ENCODE results near the gene CLNK. TPM values are rescaled to one million over a fixed set of nuclear protein-coding genes. Genes with fewer than 3 reads are reported as not detected.

The CLNK gene
- polyA plus RNA-seq, 2 of the 4 experiments (the other 2 are of a cell fraction), result not detected

DNA sequence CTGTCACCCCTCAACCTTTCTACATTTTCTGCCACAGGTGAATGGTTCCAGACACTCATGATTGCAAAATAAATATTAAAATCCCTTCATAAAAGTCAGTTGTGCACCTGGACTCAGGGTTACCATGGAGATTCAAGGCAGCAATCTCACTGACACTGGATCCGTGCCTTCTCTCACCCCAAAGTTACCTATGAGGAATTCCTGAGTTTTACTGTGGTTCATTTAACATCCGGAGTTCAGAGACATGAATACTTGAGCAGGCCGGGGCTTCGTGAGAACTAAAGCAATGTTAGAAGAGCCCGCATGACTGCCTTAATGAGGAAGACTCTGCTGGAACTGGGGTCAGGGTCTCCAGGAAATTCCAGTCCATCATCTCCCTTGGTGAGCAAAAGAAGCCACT lies 12.5 kb upstream of the CLNK start:
- WGBS (ENCODE audit: missing lambda C conversion rate), result 10% methylated on average over 2 of the region's 5 CpGs
- ATAC-seq (no peak), DNase-seq (ENCODE audit: low read depth in 1 of 2, low spot score in 1 of 2) (no peak)

DNA sequence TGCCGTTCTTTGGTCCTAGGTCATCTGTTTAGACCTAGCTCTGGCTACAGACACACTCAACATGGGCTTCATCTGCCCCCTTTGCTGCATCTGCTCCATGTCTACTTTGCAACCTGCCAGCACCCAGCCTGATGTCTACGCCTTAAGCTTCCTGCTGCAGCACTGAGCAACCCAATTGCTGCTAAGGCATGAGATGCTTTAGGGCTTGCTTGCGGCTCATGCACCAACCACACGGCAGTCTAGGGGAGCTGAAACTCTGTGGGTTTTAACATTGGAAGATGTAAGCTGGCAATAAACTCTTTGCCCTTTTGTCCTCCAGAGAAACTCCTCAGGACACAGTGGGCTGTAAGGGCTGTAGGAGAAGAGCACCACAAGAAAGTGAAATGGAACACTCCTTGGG lies 11.7 kb upstream of the CLNK start:
- ChIA-PET POLR2A (no interaction called here), CTCF (no interaction called here)
- FAIRE-seq, result no peak
- no peaks in the 10 kb centered on the region for H3K4me1 ChIP-seq
- DNase-seq (ENCODE audit: low read depth in 1 of 2, low spot score in 1 of 2), result no peak
- H3K4me2 ChIP-seq, result no peak overlapping the region
- ATAC-seq, result no peak
- no peak for TF ChIP-seq CEBPB (IDR thresholded peaks at IDR 0.05)
- TF ChIP-seq, protein P1, sequence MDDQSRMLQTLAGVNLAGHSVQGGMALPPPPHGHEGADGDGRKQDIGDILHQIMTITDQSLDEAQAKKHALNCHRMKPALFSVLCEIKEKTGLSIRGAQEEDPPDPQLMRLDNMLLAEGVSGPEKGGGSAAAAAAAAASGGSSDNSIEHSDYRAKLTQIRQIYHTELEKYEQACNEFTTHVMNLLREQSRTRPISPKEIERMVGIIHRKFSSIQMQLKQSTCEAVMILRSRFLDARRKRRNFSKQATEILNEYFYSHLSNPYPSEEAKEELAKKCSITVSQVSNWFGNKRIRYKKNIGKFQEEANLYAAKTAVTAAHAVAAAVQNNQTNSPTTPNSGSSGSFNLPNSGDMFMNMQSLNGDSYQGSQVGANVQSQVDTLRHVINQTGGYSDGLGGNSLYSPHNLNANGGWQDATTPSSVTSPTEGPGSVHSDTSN (IDR thresholded peaks at IDR 0.05), result no peak
- no peak for TF ChIP-seq GATA3 (IDR thresholded peaks at IDR 0.05; ENCODE audit: borderline replicate concordance)
- no peak for TF ChIP-seq RAD21 (conservative IDR thresholded peaks at IDR 0.05 in 1 of 2, IDR thresholded peaks at IDR 0.05 in 1 of 2)
- no peak for TF ChIP-seq SMC3 (IDR thresholded peaks at IDR 0.05)
- no peak for TF ChIP-seq FOXS1 (CRISPR knock-in tag; IDR thresholded peaks at IDR 0.05)
- TF ChIP-seq MAFK (IDR thresholded peaks at IDR 0.05; ENCODE audit: partially characterized antibody), result no peak
- no peak for TF ChIP-seq JUN (IDR thresholded peaks at IDR 0.05)
- no peak for TF ChIP-seq CBX8 (IDR thresholded peaks at IDR 0.05)
- TF ChIP-seq, protein P2, sequence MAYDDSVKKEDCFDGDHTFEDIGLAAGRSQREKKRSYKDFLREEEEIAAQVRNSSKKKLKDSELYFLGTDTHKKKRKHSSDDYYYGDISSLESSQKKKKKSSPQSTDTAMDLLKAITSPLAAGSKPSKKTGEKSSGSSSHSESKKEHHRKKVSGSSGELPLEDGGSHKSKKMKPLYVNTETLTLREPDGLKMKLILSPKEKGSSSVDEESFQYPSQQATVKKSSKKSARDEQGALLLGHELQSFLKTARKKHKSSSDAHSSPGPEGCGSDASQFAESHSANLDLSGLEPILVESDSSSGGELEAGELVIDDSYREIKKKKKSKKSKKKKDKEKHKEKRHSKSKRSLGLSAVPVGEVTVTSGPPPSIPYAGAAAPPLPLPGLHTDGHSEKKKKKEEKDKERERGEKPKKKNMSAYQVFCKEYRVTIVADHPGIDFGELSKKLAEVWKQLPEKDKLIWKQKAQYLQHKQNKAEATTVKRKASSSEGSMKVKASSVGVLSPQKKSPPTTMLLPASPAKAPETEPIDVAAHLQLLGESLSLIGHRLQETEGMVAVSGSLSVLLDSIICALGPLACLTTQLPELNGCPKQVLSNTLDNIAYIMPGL (CRISPR knock-in tag; IDR thresholded peaks at IDR 0.05; ENCODE audit: borderline replicate concordance), result no peak
- TF ChIP-seq, protein P3, sequence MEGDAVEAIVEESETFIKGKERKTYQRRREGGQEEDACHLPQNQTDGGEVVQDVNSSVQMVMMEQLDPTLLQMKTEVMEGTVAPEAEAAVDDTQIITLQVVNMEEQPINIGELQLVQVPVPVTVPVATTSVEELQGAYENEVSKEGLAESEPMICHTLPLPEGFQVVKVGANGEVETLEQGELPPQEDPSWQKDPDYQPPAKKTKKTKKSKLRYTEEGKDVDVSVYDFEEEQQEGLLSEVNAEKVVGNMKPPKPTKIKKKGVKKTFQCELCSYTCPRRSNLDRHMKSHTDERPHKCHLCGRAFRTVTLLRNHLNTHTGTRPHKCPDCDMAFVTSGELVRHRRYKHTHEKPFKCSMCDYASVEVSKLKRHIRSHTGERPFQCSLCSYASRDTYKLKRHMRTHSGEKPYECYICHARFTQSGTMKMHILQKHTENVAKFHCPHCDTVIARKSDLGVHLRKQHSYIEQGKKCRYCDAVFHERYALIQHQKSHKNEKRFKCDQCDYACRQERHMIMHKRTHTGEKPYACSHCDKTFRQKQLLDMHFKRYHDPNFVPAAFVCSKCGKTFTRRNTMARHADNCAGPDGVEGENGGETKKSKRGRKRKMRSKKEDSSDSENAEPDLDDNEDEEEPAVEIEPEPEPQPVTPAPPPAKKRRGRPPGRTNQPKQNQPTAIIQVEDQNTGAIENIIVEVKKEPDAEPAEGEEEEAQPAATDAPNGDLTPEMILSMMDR (IDR thresholded peaks at IDR 0.05), result no peak
- no peak for TF ChIP-seq RCOR1 (IDR thresholded peaks at IDR 0.05; ENCODE audit: low read depth, low read length)
- no peak for TF ChIP-seq HDAC2 (IDR thresholded peaks at IDR 0.05)
- 33% methylated on average over 2 of the region's 4 CpGs for WGBS (ENCODE audit: missing lambda C conversion rate)
- H3K4me3 ChIP-seq, result no peak overlapping the region
- no peak overlapping the region for H3K27ac ChIP-seq
- no peaks in the 10 kb centered on the region for H3K9me3 ChIP-seq

More for the DNA sequence above, 12.5 kb upstream of the CLNK start:
- no peaks in the 10 kb centered on the region for H3K4me1 ChIP-seq
- H3K4me2 ChIP-seq, result no peak overlapping the region
- H3K4me3 ChIP-seq, result no peak overlapping the region
- POLR2A ChIA-PET, result no interaction called here
- CTCF ChIA-PET, result no interaction called here
- H3K27ac ChIP-seq, result no peak overlapping the region
- FAIRE-seq, result no peak
- TF ChIP-seq, protein P4, sequence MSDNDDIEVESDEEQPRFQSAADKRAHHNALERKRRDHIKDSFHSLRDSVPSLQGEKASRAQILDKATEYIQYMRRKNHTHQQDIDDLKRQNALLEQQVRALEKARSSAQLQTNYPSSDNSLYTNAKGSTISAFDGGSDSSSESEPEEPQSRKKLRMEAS (IDR thresholded peaks at IDR 0.05), result no peak
- TF ChIP-seq ZC3H11A (IDR thresholded peaks at IDR 0.05), result no peak
- no peak for TF ChIP-seq ZSCAN20 (CRISPR knock-in tag; IDR thresholded peaks at IDR 0.05)
- TF ChIP-seq MAZ (IDR thresholded peaks at IDR 0.05; ENCODE audit: borderline replicate concordance, low read depth, low read length), result no peak
- TF ChIP-seq CHD4 (IDR thresholded peaks at IDR 0.05; ENCODE audit: borderline replicate concordance), result no peak
- no peak for TF ChIP-seq RAD21 (conservative IDR thresholded peaks at IDR 0.05 in 1 of 2, IDR thresholded peaks at IDR 0.05 in 1 of 2)
- no peak for TF ChIP-seq FOXS1 (CRISPR knock-in tag; IDR thresholded peaks at IDR 0.05)
- TF ChIP-seq RARB (CRISPR knock-in tag; IDR thresholded peaks at IDR 0.05), result no peak
- TF ChIP-seq RCOR1 (IDR thresholded peaks at IDR 0.05; ENCODE audit: low read depth, low read length), result no peak
- no peak for TF ChIP-seq TFCP2L1 (CRISPR knock-in tag; IDR thresholded peaks at IDR 0.05)
- no peak for TF ChIP-seq PHF8 (IDR thresholded peaks at IDR 0.05; ENCODE audit: borderline replicate concordance, low read depth)
- no peak for TF ChIP-seq NPAS2 (CRISPR knock-in tag; IDR thresholded peaks at IDR 0.05; ENCODE audit: borderline replicate concordance)
- TF ChIP-seq RFX5 (IDR thresholded peaks at IDR 0.05), result no peak
- no peak for TF ChIP-seq KDM1A (IDR thresholded peaks at IDR 0.05; ENCODE audit: low read depth)
- no peak for TF ChIP-seq SREBF2 (IDR thresholded peaks at IDR 0.05)
- no peak for TF ChIP-seq NR3C1 (IDR thresholded peaks at IDR 0.05)
- no peaks in the 10 kb centered on the region for H3K9me3 ChIP-seq
